Tongue (tissue), 3 donors: Measurements from ENCODE around the gene NVL. TPM values are rescaled to one million over a fixed set of nuclear protein-coding genes. Genes with fewer than 3 reads are reported as not detected.
A peak's percentile ranks its signal among the peaks of the same experiment; 100 is the strongest.

Source experiments
- DNase-seq: peaks from one replicate; pipeline ENCODE4 v3.0.0-alpha.2; 2015
- small RNA-seq: library from RNA; depleted of rRNA; stranded (forward); fragments of <200 nt; gene quantifications from one replicate; pipeline ENCODE3, GENCODE V24; 2014; ENCODE audit warnings: low replicate concordance
- total RNA-seq: library from RNA; depleted of rRNA; stranded (reverse); fragments of >200 nt; gene quantifications from one replicate; pipeline ENCODE4 v1.2.3, GENCODE V29; 2014

NVL gene
- total RNA-seq, 1 donor from 2014 or later, result 48.3 TPM

GRCh38 chr1:224193319-224193966 lies 136.5 kb downstream of the NVL start:
- DNase-seq, result no peak

DNA sequence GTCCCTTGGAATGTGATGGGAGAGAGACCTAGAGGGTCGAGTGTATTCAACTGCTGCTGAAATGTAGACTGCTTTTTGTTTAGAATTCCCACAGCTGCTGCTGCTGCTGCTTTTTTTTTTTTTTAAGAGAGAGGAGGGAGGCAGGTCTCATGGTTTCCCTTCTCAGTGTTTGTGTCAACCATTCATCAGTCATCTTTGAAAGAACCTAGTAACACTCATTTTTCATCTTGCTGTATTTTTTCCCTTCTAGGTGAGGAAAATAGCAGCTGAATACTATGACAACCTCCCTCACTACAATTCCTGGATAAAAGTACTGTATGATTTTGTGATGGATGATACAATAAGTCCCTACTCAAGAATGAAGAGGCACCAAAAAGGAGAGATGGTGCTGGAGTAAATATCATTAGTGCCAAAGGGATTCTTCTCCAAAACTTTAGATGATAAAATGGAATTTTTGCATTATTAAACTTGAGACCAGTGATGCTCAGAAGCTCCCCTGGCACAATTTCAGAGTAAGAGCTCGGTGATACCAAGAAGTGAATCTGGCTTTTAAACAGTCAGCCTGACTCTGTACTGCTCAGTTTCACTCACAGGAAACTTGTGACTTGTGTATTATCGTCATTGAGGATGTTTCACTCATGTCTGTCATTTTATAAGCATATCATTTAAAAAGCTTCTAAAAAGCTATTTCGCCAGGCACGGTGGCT lies 137.7 kb downstream of the NVL start:
- no peak for DNase-seq

- no peak for DNase-seq
Observed at GRCh38 chr1:224189561-224189960, 140.4 kb downstream of the NVL start.

- DNase-seq, result no peak
Observed at GRCh38 chr1:224188286-224188685, 141.7 kb downstream of the NVL start.

- no peak for DNase-seq
Observed at GRCh38 chr1:224185208-224185607, 144.8 kb downstream of the NVL start.

DNA sequence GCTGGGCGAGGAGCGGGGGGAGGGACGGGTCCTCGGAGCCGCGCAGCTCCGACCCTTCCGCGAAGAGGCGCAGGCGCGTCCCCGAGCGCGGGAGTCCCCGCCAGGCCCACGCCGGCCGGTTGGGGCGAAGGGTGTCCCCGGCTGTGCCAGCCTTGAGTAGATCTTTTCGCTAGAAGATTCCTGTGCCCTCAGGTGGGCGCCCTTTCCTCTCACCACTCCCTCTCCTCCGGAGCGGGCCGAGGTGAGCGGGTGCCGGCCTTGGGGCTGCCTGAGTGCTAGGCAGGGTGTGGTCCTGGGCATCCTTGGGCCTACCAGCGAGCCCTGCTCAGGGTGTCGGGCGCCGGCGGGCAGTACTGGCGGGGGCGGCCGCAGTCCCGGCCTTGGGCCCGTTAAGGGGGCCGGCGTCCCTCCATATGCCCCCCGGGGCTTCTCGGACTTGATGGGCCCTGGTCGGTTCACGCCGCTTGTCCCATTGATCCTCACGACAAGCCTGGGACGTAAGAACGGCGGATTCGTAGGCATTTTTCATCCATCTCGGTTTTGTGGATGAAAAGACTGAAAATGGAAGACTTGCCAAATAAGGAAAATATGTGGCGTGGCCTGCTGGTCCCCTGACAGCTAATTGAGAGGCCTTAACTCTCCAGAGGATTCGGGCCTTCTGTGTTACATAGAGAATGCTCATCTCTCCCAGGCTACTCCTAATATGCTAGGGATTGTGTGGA lies 146.2 kb downstream of the NVL start:
- peak; percentile 77 for DNase-seq

DNA sequence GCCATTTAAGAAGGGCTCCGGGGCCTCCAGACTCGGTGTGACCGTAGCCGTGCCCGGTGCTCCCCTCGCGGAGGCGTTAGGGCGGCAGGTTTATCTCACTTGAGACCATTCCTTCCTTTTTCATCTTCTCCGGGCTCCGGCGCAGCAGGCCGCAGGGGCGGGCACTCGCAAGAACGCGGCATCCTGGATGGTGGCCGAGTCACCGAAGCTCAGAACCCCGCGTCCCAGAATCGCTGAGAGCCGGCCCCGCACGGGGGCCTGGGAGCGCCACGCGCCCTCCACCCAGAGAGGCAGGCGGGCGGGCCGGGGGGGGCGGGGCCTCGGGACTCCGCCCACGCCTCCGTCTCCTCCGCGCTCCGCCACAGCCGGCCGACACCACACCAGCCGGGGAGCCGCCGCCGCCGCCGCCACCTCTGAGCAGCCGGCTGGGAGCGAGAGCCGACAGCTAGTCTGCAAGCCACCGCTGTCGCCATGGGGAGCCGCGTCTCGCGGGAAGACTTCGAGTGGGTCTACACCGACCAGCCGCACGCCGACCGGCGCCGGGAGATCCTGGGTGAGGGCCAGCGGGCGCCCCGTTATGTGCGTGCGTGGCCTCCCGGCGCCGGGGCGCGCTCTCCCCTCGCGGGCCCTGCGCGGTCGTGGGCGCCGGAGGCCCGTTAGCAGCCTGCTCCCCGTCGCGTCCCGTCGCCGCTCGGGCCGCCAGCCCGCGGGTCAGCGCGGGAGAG lies 146.9 kb downstream of the NVL start, which contains the start of gene DEGS1:
DEGS1 (plus strand) TSS at position 375 of the 725 bp plus-strand sequence; CDS start at position 472, 97 bp downstream.
- peak; percentile 92 for DNase-seq

- DNase-seq, result no peak
Observed at GRCh38 chr1:224182057-224182865, 147.7 kb downstream of the NVL start.

- DNase-seq, result no peak
Observed at GRCh38 chr1:224181453-224181810, 148.5 kb downstream of the NVL start.

- DNase-seq, result peak; percentile 25
Observed at GRCh38 chr1:224180783-224181452, 149.1 kb downstream of the NVL start.

GRCh38 chr1:224178894-224179293 lies 151.1 kb downstream of the NVL start:
- DNase-seq, result no peak

DNA sequence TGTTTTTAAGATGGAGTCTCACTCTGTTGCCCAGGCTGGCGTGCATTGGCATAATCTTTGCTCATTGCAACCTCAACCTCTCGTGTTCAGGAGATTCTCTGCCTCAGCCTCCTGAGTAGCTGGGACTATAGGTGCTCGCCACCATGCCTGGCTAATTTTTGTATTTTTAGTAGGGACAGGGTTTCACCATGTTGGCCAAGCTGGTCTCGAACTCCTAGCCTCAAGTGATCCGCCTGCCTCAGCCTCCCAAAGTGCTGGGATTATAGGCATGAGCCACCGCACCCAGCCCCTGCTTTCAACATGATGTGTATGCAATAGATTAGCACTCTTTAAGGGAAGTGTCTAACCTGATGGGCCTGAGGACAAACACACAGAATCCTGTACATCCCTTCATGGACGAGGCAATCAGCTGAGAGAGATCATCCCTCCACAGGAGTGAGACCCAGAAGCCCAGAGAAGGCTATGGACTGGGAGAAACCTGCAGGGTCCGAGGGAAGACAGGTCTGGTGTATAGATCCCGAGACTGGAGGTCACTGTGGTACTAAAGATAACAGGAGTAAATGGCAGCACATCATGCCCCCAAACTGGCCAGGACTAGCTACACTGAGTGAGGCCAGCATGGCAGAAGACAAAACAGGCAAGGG lies 152.5 kb downstream of the NVL start:
- no peak for DNase-seq

Small RNAs within 50 kb of the gene (small RNA-seq; reads per million reads assigned to genes)
- gene MIR320B2 (not detected), gene RF00139 (not detected), gene RNU6-1008P (not detected)

Other genes with a start within 250 kb of the NVL start
- 31.0 TPM for gene FBXO28, start 216.1 kb downstream of the NVL start, total RNA-seq
- gene DEGS1, start 146.9 kb downstream of the NVL start, total RNA-seq, result 77.1 TPM
- gene CNIH4, start 26.7 kb upstream of the NVL start, total RNA-seq, result 19.8 TPM
- gene WDR26, start 104.6 kb upstream of the NVL start, total RNA-seq, result 86.1 TPM